ENCODE data around the gene IPMK.

Gene IPMK

DNA sequence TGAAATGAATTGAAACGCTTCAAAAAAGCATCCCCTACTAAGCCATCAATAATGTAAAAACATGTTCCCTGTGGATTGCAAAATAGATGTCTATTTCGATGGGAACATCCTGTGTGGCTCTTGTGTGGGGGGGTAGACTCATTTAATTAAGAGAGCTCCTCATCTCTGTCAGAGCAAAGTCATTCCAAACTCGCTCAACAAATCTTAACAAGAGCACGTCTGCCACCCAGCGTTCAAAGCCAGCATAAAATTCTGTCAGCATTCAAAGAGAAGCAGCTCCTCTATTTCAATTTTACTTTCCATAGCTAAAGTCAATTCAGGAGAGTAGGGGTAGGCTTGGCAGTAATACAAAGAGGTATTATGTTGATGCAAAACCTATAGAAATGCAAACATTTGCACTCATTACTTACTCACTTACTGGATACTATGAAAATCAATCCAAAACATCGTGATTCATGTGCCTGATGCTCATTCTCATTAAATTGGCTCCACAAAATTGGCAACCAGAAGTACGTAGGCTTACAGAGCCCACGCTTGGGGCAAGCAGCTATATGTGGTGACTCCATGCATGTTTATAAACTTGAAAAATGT, 114.9 kb downstream of the IPMK start:
- peak; percentile 50 for DNase-seq

- no peak for DNase-seq
Measured at GRCh38 chr10:58150290-58150689, 117.4 kb downstream of the IPMK start.

DNA sequence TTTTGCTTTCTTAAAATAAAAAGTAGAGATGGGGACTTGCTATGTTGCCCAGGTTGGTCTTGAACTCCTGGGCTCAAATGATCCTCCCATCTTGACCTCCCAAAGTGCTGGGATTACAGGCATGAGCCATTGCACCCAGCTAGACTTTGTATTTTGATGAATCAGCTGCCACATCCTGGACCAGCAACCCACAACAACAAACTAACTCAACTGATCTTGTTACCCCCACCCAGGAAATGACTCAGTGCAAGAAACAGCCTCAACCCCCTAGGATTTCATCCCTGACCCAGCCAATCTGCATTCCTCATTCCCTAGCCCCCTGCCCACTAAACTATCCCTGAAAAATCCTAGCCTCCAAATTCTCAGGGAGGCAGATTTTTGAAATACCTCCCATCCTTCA, 123.8 kb downstream of the IPMK start:
- no peak for DNase-seq

Data from retina (tissue), 1 donor.